Kidney epithelial cell (primary cell): ENCODE results near the gene ALG12. TPM values are rescaled to one million over a fixed set of nuclear protein-coding genes. Genes with fewer than 3 reads are reported as not detected.

Experiments
- DNase-seq: peaks from one replicate; pipeline ENCODE4 v3.0.0-alpha.2; 2010; ENCODE audit warnings: low read depth
- H3K27me3 ChIP-seq: 2 replicates; pipeline ENCODE4 v1.6.0; 2011; ENCODE audit warnings: low read length; ENCODE audit not compliant: control insufficient read depth, insufficient read depth
- H3K36me3 ChIP-seq: 2 replicates; pipeline ENCODE4 v1.5.1; 2011; ENCODE audit warnings: low read length; ENCODE audit not compliant: control insufficient read depth, insufficient read depth
- H3K4me3 ChIP-seq: 2 replicates; pipeline ENCODE4 v1.5.1; 2011; ENCODE audit warnings: low read depth, mild to moderate bottlenecking, control low read depth, low read length
- total RNA-seq: library from RNA; depleted of rRNA; stranded (reverse); fragments of >200 nt; gene quantifications from 2 replicates; pipeline ENCODE4 v1.2.3, GENCODE V29; 2015
- TF ChIP-seq, protein P1 (sequence below): IDR thresholded peaks from 2 replicates; pipeline ENCODE4 v1.5.1; 2011; ENCODE audit warnings: mild to moderate bottlenecking, moderate library complexity, low read length, control low read depth, inconsistent platforms; ENCODE audit not compliant: insufficient read depth, poor library complexity, severe bottlenecking

ALG12 gene
- total RNA-seq, 1 donor from 2014 or later: 24.3 TPM

DNA sequence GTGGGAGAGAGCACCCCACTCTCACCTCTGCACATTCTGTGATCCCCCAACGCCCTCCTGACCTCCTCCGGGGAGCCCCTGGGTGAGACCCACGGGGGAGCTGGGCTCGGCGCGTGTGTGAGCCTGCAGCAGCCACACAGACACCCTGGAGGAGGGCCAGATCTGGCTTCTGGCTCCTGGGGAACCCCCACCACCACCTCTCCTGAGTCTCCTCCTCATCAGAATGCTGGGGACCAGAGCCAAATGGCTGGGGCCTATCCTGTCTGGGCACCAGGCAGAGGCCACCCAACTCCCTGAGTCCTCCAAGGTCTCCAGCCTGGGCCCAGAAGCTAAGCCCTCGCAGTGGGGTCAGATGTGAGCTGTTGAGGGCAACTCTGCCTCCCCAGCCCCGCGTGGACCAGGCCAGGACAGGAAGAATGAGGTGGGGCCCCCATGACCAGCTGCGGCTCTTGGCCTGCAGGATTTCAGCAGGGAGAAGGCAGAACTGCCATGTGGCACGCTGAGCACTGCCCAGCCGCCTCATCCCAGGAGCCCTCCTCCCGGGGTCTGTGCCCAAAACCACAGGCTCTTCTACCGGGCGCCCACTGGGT lies 36.8 kb upstream of the ALG12 start:
- Histone ChIP-seq H3K27me3 (no peaks in the 10 kb centered on the region), H3K36me3 (no peaks in the 10 kb centered on the region), H3K4me3 (no peak overlapping the region)
- TF ChIP-seq, protein P1, sequence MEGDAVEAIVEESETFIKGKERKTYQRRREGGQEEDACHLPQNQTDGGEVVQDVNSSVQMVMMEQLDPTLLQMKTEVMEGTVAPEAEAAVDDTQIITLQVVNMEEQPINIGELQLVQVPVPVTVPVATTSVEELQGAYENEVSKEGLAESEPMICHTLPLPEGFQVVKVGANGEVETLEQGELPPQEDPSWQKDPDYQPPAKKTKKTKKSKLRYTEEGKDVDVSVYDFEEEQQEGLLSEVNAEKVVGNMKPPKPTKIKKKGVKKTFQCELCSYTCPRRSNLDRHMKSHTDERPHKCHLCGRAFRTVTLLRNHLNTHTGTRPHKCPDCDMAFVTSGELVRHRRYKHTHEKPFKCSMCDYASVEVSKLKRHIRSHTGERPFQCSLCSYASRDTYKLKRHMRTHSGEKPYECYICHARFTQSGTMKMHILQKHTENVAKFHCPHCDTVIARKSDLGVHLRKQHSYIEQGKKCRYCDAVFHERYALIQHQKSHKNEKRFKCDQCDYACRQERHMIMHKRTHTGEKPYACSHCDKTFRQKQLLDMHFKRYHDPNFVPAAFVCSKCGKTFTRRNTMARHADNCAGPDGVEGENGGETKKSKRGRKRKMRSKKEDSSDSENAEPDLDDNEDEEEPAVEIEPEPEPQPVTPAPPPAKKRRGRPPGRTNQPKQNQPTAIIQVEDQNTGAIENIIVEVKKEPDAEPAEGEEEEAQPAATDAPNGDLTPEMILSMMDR: no peak
- no peak for DNase-seq

GRCh38 chr22:49954354-49954753 lies 36.1 kb upstream of the ALG12 start:
- TF ChIP-seq, protein P1: no peak
- Histone ChIP-seq H3K27me3 (no peaks in the 10 kb centered on the region), H3K36me3 (no peaks in the 10 kb centered on the region)

DNA sequence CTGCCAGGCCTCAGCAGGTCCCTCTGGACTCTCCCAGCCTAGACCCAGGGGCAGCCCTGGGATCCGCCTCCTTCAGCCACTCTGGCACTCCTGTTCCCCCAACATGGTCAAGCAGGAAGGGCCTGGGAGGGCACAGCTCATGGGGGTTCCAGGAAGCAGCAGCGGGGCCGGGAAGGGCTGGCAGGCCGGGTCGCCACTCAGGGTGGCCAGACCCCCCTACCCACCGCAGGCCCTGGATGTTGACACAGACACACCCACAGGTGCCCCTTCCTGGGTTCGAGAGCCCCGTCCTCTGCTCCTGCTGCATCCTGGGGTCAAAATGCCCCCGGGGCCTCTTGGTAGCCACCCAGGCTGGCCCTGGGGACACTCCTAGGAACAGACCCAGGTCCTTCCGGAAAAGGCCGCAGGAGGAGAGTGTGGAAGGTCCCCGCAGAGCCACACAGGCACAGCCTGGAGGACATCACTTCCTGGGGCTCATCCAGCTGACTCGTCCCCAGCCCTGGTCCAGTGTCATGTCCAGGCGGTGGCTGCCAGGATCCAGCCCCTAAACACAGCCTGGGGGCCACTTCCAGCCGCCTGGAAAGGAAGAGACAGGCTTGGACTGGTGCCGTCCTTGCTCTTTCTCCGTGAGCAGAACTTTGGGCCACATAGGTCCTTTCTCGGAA lies 35.6 kb upstream of the ALG12 start:
- no peak overlapping the region for H3K4me3 ChIP-seq
- TF ChIP-seq, protein P1: no peak
- no peak for DNase-seq
- H3K36me3 ChIP-seq: no peaks in the 10 kb centered on the region
- H3K27me3 ChIP-seq: no peaks in the 10 kb centered on the region

More at GRCh38 chr22:49954354-49954753, 36.1 kb upstream of the ALG12 start:
- no peak overlapping the region for H3K4me3 ChIP-seq
- DNase-seq: no peak

DNA sequence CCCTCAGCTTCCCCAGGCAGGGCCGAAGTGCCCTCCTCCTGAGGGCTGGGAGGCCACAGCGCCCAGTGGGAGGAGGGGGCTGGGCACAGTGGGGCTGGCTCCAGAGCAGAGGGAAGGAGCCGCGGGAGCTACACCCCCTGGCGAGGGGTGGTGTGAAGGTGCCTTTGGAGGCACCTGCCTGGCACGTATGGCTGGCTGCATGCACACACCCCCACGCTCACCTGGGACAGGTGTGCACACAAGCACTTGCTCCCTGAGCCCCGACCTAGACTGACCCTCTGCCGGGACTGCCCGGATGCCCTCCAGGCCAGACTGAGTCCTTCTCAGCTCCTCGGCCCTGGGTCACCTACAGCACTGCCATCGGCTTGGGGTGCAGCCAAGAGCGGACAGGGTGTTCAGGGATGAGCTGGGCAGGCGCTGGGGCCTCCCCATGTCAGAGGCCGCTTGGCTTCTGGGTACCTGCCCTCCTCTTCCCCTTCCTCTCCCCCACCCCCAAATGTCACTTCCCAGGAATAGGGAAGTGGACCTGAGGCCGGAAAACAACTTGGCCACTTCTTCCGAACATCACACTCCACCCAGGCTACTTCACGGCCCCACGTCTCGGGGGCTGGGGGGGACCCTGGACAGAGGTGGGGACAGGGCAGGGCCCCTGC lies 34.9 kb upstream of the ALG12 start:
- TF ChIP-seq, protein P1: no peak
- no peak for DNase-seq
- Histone ChIP-seq H3K36me3 (no peaks in the 10 kb centered on the region), H3K4me3 (no peak overlapping the region), H3K27me3 (no peaks in the 10 kb centered on the region)

- no peak overlapping the region for H3K4me3 ChIP-seq
- TF ChIP-seq, protein P1: no peak
- no peak for DNase-seq
- no peaks in the 10 kb centered on the region for H3K27me3 ChIP-seq
- no peaks in the 10 kb centered on the region for H3K36me3 ChIP-seq
Measured at GRCh38 chr22:49951986-49952896, 34.0 kb upstream of the ALG12 start.
